DOHH2 (cell line): ENCODE data around the gene ABLIM1.

Source experiments
- H3F3A ChIP-seq: fragments of 200-600 bp; sonication (generic), shearing (Covaris generic); 2 replicates; pipeline ENCODE4 v1.6.0; 2016; ENCODE audit warnings: antibody characterized with exemption, mild to moderate bottlenecking; ENCODE audit not compliant: control insufficient read depth, insufficient read depth
- H3K27ac ChIP-seq: fragments of 200-600 bp; sonication (generic); 2 replicates; pipeline ENCODE4 v1.5.1; 2014; ENCODE audit warnings: low read depth, mild to moderate bottlenecking, low read length, moderate library complexity
- H3K27me3 ChIP-seq: fragments of 200-600 bp; sonication (generic); 2 replicates; pipeline ENCODE4 v1.6.1; 2014; ENCODE audit warnings: mild to moderate bottlenecking, low read length, mixed read lengths; ENCODE audit not compliant: control insufficient read depth
- H3K36me3 ChIP-seq: fragments of 200-600 bp; sonication (generic); 2 replicates; pipeline ENCODE4 v1.6.1; 2014; ENCODE audit warnings: mild to moderate bottlenecking, low read length, moderate library complexity, mixed read lengths; ENCODE audit not compliant: control insufficient read depth
- H3K4me1 ChIP-seq: fragments of 200-600 bp; sonication (generic); 2 replicates; pipeline ENCODE4 v1.6.1; 2014; ENCODE audit warnings: mild to moderate bottlenecking, low read length, mixed read lengths; ENCODE audit not compliant: control insufficient read depth
- H3K4me2 ChIP-seq: fragments of 200-600 bp; sonication (generic); 2 replicates; pipeline ENCODE4 v1.6.0; 2014; ENCODE audit warnings: mild to moderate bottlenecking, low read length, moderate library complexity
- H3K4me3 ChIP-seq: fragments of 200-600 bp; sonication (generic); 2 replicates; pipeline ENCODE4 v1.5.1; 2014; ENCODE audit warnings: mild to moderate bottlenecking, low read length, mixed read lengths
- H3K79me2 ChIP-seq: fragments of 200-600 bp; sonication (generic); 2 replicates; pipeline ENCODE4 v1.6.1; 2014; ENCODE audit warnings: mild to moderate bottlenecking, low read length, mixed read lengths; ENCODE audit not compliant: control insufficient read depth
- H3K9me2 ChIP-seq: fragments of 200-600 bp; sonication (generic); replicated peaks from 2 replicates; pipeline ENCODE4 v1.6.1; 2014; ENCODE audit warnings: mild to moderate bottlenecking, low read length, mixed read lengths; ENCODE audit not compliant: control insufficient read depth
- H3K9me3 ChIP-seq: fragments of 200-600 bp; sonication (generic); 2 replicates; pipeline ENCODE4 v1.6.1; 2014; ENCODE audit warnings: antibody characterized with exemption, low read length, mixed read lengths; ENCODE audit not compliant: control insufficient read depth, insufficient read depth
- H4K20me1 ChIP-seq: fragments of 200-600 bp; sonication (generic); 2 replicates; pipeline ENCODE4 v1.6.0; 2014; ENCODE audit warnings: low read depth, mild to moderate bottlenecking, antibody characterized with exemption, low read length, moderate library complexity; ENCODE audit not compliant: control insufficient read depth, insufficient read depth
- EZH2phosphoT487 ChIP-seq: fragments of 200-600 bp; sonication (generic); IDR thresholded peaks from 2 replicates; pipeline ENCODE4 v1.6.1; 2017; ENCODE audit warnings: borderline replicate concordance, mild to moderate bottlenecking, antibody characterized with exemption, low read length, moderate library complexity, mixed read lengths
- TF ChIP-seq, protein P1 (sequence below): fragments of 200-600 bp; sonication (generic); IDR thresholded peaks from one replicate; pipeline ENCODE4 v1.5.1; 2014; ENCODE audit warnings: antibody characterized with exemption, mild to moderate bottlenecking, low read depth, low read length; ENCODE audit not compliant: poor library complexity, severe bottlenecking

The ABLIM1 gene

DNA sequence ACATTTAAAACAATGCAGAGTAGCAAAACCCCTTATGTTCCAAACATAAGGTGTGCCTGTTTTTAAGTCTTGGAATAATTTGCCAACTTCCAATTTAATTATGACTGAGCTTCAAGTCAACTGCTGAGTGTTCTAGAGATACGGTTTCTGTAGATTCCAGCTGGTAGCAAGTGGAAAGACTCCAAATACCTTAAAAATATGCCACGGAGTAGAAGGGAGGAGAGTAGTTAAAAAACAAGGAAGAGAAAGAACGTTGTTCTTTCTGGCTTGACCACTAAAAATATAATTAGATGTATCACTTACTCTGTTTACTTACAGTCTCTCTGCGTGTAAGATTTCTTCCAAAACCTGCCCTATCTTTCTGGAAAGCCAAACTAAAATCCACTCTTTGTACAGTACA is 24.5 kb upstream of the ABLIM1 start:
- Histone ChIP-seq H3K27me3 (peaks cover 6% of the 10 kb centered on the region; the same call in 1 of the 2 replicates), H3K9me2 (no peaks in the 10 kb centered on the region), H3K27ac (no peak overlapping the region), H3K36me3 (no peaks in the 10 kb centered on the region), H3K4me2 (no peak overlapping the region), H3K4me3 (no peak overlapping the region), H3F3A (no peaks in the 10 kb centered on the region), H3K9me3 (no peaks in the 10 kb centered on the region), H3K4me1 (no peaks in the 10 kb centered on the region), H3K79me2 (no peaks in the 10 kb centered on the region), H4K20me1 (no peaks in the 10 kb centered on the region)
- TF ChIP-seq, protein P1, sequence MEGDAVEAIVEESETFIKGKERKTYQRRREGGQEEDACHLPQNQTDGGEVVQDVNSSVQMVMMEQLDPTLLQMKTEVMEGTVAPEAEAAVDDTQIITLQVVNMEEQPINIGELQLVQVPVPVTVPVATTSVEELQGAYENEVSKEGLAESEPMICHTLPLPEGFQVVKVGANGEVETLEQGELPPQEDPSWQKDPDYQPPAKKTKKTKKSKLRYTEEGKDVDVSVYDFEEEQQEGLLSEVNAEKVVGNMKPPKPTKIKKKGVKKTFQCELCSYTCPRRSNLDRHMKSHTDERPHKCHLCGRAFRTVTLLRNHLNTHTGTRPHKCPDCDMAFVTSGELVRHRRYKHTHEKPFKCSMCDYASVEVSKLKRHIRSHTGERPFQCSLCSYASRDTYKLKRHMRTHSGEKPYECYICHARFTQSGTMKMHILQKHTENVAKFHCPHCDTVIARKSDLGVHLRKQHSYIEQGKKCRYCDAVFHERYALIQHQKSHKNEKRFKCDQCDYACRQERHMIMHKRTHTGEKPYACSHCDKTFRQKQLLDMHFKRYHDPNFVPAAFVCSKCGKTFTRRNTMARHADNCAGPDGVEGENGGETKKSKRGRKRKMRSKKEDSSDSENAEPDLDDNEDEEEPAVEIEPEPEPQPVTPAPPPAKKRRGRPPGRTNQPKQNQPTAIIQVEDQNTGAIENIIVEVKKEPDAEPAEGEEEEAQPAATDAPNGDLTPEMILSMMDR = no peak
- no peak for TF ChIP-seq EZH2phosphoT487

DNA sequence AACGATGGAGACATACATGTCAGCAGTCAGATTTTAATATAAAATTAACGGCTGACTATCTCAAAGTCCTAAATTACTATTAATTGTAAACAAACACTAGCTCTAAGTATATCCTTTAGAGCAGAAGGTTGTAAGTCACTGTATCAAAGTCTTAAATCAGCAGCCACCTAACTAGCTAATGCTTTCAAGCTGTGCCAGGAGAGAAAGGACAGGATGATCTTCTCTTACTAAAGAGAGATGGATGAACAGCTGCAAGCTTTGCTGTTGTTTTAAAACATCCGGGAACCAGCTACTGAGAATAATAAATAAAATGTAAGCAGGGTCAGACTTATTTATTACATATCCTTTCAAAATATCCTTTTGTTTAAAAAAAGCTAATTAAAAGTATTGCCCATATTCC is 24.0 kb upstream of the ABLIM1 start:
- Histone ChIP-seq H4K20me1 (no peaks in the 10 kb centered on the region), H3K4me3 (no peak overlapping the region), H3K27ac (no peak overlapping the region), H3K79me2 (no peaks in the 10 kb centered on the region), H3K9me2 (no peaks in the 10 kb centered on the region), H3K4me1 (no peaks in the 10 kb centered on the region), H3K36me3 (no peaks in the 10 kb centered on the region), H3F3A (no peaks in the 10 kb centered on the region), H3K9me3 (no peaks in the 10 kb centered on the region), H3K4me2 (no peak overlapping the region), H3K27me3 (0 out of 2 replicates have a peak, but pooled peaks cover 6% of the 10 kb centered on the region)
- TF ChIP-seq, protein P1 = no peak
- TF ChIP-seq EZH2phosphoT487 = no peak

DNA sequence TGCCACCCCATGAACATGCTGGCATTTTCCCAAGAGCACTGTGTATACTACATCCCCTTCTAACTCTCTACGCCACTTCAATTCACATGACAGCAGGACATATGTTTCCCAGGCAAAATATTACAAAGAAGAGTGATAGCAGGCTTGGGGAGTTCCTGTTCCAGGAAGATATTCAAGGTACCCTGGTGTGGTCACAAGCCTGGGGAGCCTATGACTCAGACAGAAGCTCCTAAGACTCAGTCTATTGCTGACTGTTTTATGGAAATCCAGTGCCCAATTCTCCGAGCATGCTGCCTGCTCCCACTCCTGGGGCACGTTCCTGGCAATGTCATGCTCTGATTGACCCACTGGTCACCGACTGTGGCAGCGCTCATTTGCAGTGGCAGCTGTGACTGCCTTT is 23.5 kb upstream of the ABLIM1 start:
- no peaks in the 10 kb centered on the region for H3K9me3 ChIP-seq
- no peaks in the 10 kb centered on the region for H3K9me2 ChIP-seq
- H3K4me1 ChIP-seq = no peaks in the 10 kb centered on the region
- H4K20me1 ChIP-seq = no peaks in the 10 kb centered on the region
- no peak for TF ChIP-seq EZH2phosphoT487
- TF ChIP-seq, protein P1 = no peak
- H3F3A ChIP-seq = no peaks in the 10 kb centered on the region
- no peak overlapping the region for H3K27ac ChIP-seq
- no peaks in the 10 kb centered on the region for H3K36me3 ChIP-seq
- H3K4me3 ChIP-seq = no peak overlapping the region
- 0 out of 2 replicates have a peak, but pooled peaks cover 6% of the 10 kb centered on the region for H3K27me3 ChIP-seq
- no peaks in the 10 kb centered on the region for H3K79me2 ChIP-seq
- no peak overlapping the region for H3K4me2 ChIP-seq
